ENCODE data around the gene LCK.
"Not testable (repeated sequence)": the region's sequence is repeated elsewhere in the genome, so short reads cannot be mapped to it uniquely, and the experiment has no call there.

LCK gene

DNA sequence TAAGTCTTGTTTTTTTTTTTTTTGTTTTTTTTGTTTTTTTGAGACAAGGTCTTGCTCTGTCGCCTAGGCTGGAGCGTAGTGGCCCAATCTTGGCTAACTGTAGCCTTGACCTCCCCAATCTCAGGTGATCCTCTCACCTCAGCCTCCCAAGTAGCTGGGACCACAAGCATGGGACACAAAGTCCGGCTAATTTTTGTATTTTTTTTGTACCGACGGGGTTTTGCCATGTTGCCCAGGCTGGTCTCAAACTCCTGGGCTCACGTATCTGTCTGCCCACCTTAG is 6.1 kb downstream of the LCK start:
- Histone ChIP-seq H3K4me3 (ENCODE audit: low read depth, low read length) (no peak overlapping the region), H3K9ac (ENCODE audit: low read depth, low read length) (no peak overlapping the region), H3K27me3 (ENCODE audit: control insufficient read depth, insufficient read depth, low read length) (no peaks in the 10 kb centered on the region), H3K27ac (ENCODE audit: low read depth, low read length) (no peak overlapping the region), H3K4me1 (ENCODE audit: control insufficient read depth, insufficient read depth, low read length) (no peaks in the 10 kb centered on the region), H3K36me3 (ENCODE audit: control insufficient read depth, insufficient read depth, low read length) (no peaks in the 10 kb centered on the region), H3K9me3 (ENCODE audit: control insufficient read depth, insufficient read depth, low read length) (no peaks in the 10 kb centered on the region)

DNA sequence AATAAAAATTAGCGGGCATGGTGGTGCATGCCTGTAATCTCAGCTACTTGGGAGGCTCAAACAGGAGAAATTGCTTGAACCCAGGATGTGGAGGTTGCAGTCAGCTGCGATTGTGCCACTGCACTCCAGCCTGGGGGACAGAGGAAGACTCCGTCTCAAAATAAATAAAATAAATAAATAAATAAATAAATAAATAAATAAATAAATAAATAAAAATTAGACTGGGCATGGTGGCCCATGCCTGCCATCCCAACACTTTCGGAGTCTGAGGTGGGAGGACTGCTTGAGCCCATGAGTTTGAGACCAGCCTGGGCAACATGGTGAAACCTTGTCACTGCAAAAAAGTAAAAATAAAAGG is 12.2 kb downstream of the LCK start:
- not testable (repeated sequence) for H3K9me3 ChIP-seq (ENCODE audit: control insufficient read depth, insufficient read depth, low read length); H3K4me1 ChIP-seq (ENCODE audit: control insufficient read depth, insufficient read depth, low read length); H3K27me3 ChIP-seq (ENCODE audit: control insufficient read depth, insufficient read depth, low read length); H3K9ac ChIP-seq (ENCODE audit: low read depth, low read length); H3K4me3 ChIP-seq (ENCODE audit: low read depth, low read length); H3K36me3 ChIP-seq (ENCODE audit: control insufficient read depth, insufficient read depth, low read length); H3K27ac ChIP-seq (ENCODE audit: low read depth, low read length)

DNA sequence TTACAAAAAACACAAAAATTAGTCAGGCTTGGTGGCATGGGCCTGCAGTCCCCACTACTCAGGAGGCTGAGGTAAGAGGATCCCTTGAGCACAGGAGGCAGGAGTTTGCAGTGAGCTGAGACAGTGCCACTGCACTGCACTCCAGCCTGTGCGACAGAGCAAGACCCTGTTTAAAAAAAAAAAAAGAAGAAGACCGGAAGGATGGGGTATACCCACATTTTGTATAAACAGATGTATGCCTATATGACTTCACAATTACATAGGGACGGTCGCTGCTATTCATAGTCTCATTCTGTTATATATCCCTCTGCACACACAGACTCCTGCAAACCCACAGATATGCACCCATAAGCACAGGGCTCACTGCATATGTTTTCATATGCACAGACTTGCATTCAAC is 12.7 kb downstream of the LCK start:
- H3K27me3 ChIP-seq (ENCODE audit: control insufficient read depth, insufficient read depth, low read length) = no peaks in the 10 kb centered on the region
- H3K4me1 ChIP-seq (ENCODE audit: control insufficient read depth, insufficient read depth, low read length) = 0 out of 2 replicates have a peak, but pooled peaks cover 7% of the 10 kb centered on the region
- no peaks in the 10 kb centered on the region for H3K36me3 ChIP-seq (ENCODE audit: control insufficient read depth, insufficient read depth, low read length)
- no peak overlapping the region for H3K27ac ChIP-seq (ENCODE audit: low read depth, low read length)
- no peak overlapping the region for H3K9ac ChIP-seq (ENCODE audit: low read depth, low read length)
- H3K9me3 ChIP-seq (ENCODE audit: control insufficient read depth, insufficient read depth, low read length) = no peaks in the 10 kb centered on the region
- no peak overlapping the region for H3K4me3 ChIP-seq (ENCODE audit: low read depth, low read length)

DNA sequence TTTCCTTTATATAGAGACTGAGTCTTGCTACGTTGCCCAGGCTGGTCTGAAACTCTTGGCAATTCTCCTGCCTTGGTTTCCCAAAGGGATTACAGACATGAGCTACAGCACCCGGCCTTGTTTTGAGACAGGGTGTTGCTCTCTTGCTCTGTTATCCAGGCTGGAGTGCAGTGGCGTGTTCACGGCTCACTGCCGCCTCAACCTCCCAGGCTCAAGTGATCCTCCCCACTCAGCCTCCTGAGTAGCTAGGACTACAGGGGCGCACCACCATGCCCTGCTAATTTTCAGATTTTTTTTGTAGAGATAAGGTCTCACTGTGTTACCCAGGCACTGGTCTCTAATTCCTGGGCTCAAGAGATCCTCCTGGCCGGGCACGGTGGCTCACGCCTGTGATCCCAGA is 14.8 kb downstream of the LCK start:
- Histone ChIP-seq H3K27ac (ENCODE audit: low read depth, low read length) (no peak overlapping the region), H3K27me3 (ENCODE audit: control insufficient read depth, insufficient read depth, low read length) (no peaks in the 10 kb centered on the region), H3K4me1 (ENCODE audit: control insufficient read depth, insufficient read depth, low read length) (0 out of 2 replicates have a peak, but pooled peaks cover 7% of the 10 kb centered on the region)

DNA sequence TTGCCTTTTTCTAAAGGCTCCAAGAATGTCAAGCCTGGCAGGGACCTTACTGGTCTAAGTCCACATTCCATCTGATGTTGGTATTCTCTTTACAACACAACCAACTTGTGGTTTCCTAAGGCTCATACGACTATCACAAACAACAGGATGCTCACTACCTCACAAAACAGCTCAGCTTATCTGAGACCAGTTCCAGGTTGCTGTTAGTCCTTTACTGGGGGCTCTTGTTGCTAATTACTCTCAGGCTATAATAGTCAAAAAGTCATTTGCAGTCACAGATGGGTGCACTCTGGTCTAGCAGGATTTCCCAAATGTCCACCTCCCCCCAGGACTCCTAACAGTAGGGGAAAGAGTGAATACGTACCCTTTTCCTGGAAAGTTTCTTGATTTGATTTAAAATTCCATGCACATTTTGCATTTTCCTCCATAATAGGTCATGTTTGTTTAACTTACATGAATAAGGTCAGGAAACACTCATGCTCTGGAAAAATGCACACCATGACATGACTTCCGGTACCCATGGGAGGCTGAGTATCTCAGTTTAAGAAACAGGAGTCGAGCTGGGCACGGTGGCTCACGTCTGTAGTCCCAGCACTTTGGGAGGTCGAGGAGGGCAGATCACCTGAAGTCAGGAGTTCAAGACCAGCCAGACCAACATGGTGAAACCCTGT is 16.0 kb downstream of the LCK start:
- H3K4me1 ChIP-seq (ENCODE audit: control insufficient read depth, insufficient read depth, low read length) = 0 out of 2 replicates have a peak, but pooled peaks cover 7% of the 10 kb centered on the region
- H3K9ac ChIP-seq (ENCODE audit: low read depth, low read length) = no peak overlapping the region
- H3K36me3 ChIP-seq (ENCODE audit: control insufficient read depth, insufficient read depth, low read length) = no peaks in the 10 kb centered on the region
- H3K27me3 ChIP-seq (ENCODE audit: control insufficient read depth, insufficient read depth, low read length) = no peaks in the 10 kb centered on the region
- H3K9me3 ChIP-seq (ENCODE audit: control insufficient read depth, insufficient read depth, low read length) = no peaks in the 10 kb centered on the region
- no peak overlapping the region for H3K27ac ChIP-seq (ENCODE audit: low read depth, low read length)
- H3K4me3 ChIP-seq (ENCODE audit: low read depth, low read length) = no peak overlapping the region

More for the DNA sequence above, 14.8 kb downstream of the LCK start:
- H3K9ac ChIP-seq (ENCODE audit: low read depth, low read length) = no peak overlapping the region
- H3K36me3 ChIP-seq (ENCODE audit: control insufficient read depth, insufficient read depth, low read length) = no peaks in the 10 kb centered on the region
- H3K4me3 ChIP-seq (ENCODE audit: low read depth, low read length) = no peak overlapping the region
- H3K9me3 ChIP-seq (ENCODE audit: control insufficient read depth, insufficient read depth, low read length) = no peaks in the 10 kb centered on the region

DNA sequence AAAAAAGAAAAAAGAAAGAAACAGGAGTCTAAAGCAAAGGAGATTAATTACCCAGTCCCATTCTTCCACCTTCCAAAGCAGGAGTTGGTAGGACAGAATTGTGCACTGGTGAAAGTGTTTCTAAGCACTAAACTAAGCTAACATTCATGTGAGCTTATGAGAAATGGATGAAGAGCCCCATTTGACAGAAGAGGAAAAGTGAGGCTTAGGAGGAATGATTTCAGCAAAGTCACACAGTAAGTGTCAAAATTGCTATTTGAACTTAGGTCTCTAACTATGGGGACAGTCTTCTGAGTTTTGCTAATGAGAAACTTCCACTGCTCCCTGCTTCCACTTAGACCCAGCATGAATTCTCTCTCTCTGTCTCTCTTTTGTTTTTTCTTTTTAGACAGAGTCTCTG is 18.7 kb downstream of the LCK start:
- Histone ChIP-seq H3K9ac (ENCODE audit: low read depth, low read length) (no peak overlapping the region), H3K9me3 (ENCODE audit: control insufficient read depth, insufficient read depth, low read length) (no peaks in the 10 kb centered on the region), H3K4me3 (ENCODE audit: low read depth, low read length) (no peak overlapping the region), H3K4me1 (ENCODE audit: control insufficient read depth, insufficient read depth, low read length) (peaks cover 18% of the 10 kb centered on the region), H3K27ac (ENCODE audit: low read depth, low read length) (no peak overlapping the region), H3K36me3 (ENCODE audit: control insufficient read depth, insufficient read depth, low read length) (no peaks in the 10 kb centered on the region), H3K27me3 (ENCODE audit: control insufficient read depth, insufficient read depth, low read length) (no peaks in the 10 kb centered on the region)

DNA sequence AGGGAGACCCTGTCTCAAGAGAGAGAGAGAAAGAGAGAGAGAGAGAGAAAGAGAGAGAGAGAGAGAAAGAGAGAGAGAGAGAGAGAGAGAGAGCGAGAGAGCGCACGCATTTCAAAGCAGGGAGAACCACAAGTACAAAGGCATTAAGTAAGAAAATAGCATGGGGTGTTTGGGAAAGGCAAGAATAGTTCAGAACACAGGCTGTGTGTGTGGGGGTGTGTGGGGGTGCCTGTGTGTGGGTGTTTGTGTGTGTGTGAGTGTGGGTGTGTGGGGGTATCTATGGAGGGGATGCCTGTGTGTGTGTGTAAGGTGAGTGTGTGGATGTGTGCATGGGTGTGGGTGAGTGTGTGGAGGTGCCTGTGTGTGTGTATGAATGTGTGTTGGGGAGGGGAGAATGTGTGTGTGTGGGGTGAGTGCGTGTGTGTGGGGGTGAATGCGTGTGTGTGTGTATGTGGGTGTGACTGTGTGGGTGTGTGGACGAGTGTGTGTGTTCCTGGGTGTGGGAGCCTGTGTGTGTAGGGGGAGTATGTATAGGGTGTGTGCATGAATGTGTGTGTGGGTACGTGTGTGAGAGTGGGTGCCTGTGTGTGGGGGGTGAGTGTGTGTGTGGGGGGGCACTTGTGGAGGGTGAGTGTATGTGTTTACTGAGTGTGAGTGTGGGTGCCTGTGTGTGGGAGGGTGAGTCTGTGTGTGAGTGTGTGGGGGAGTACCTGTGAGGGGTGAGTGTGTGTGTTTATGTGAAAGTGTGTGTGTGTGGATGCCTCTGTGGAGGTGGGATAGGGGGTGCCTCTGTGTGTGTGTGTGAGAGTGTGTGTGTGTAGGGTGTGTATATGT is 21.7 kb downstream of the LCK start:
- Histone ChIP-seq H3K9me3 (ENCODE audit: control insufficient read depth, insufficient read depth, low read length) (no peaks in the 10 kb centered on the region), H3K27ac (ENCODE audit: low read depth, low read length) (no peak overlapping the region), H3K36me3 (ENCODE audit: control insufficient read depth, insufficient read depth, low read length) (no peaks in the 10 kb centered on the region), H3K9ac (ENCODE audit: low read depth, low read length) (no peak overlapping the region), H3K27me3 (ENCODE audit: control insufficient read depth, insufficient read depth, low read length) (no peaks in the 10 kb centered on the region), H3K4me1 (ENCODE audit: control insufficient read depth, insufficient read depth, low read length) (peaks cover 24% of the 10 kb centered on the region), H3K4me3 (ENCODE audit: low read depth, low read length) (no peak overlapping the region)

DNA sequence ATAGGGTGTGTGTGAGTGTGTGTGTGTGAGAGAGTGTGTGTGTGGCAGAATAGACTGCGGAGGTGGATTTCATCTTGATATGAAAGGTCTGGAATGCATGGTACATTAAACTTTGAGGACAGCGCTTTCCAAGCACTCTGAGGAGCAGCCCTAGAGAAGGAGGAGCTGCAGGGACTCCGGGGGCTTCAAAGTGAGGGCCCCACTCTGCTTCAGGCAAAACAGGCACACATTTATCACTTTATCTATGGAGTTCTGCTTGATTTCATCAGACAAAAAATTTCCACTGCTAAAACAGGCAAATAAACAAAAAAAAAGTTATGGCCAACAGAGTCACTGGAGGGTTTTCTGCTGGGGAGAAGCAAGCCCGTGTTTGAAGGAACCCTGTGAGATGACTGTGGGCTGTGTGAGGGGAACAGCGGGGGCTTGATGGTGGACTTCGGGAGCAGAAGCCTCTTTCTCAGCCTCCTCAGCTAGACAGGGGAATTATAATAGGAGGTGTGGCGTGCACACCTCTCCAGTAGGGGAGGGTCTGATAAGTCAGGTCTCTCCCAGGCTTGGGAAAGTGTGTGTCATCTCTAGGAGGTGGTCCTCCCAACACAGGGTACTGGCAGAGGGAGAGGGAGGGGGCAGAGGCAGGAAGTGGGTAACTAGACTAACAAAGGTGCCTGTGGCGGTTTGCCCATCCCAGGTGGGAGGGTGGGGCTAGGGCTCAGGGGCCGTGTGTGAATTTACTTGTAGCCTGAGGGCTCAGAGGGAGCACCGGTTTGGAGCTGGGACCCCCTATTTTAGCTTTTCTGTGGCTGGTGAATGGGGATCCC is 22.5 kb downstream of the LCK start:
- Histone ChIP-seq H3K4me3 (ENCODE audit: low read depth, low read length) (peak overlapping the region; percentile 35; the same call in 1 of the 2 replicates), H3K9ac (ENCODE audit: low read depth, low read length) (peak overlapping the region; percentile 20; the same call in 1 of the 2 replicates), H3K4me1 (ENCODE audit: control insufficient read depth, insufficient read depth, low read length) (peaks cover 24% of the 10 kb centered on the region), H3K27me3 (ENCODE audit: control insufficient read depth, insufficient read depth, low read length) (no peaks in the 10 kb centered on the region), H3K36me3 (ENCODE audit: control insufficient read depth, insufficient read depth, low read length) (0 out of 2 replicates have a peak, but pooled peaks cover 2% of the 10 kb centered on the region), H3K9me3 (ENCODE audit: control insufficient read depth, insufficient read depth, low read length) (no peaks in the 10 kb centered on the region), H3K27ac (ENCODE audit: low read depth, low read length) (peak overlapping the region; percentile 71)

DNA sequence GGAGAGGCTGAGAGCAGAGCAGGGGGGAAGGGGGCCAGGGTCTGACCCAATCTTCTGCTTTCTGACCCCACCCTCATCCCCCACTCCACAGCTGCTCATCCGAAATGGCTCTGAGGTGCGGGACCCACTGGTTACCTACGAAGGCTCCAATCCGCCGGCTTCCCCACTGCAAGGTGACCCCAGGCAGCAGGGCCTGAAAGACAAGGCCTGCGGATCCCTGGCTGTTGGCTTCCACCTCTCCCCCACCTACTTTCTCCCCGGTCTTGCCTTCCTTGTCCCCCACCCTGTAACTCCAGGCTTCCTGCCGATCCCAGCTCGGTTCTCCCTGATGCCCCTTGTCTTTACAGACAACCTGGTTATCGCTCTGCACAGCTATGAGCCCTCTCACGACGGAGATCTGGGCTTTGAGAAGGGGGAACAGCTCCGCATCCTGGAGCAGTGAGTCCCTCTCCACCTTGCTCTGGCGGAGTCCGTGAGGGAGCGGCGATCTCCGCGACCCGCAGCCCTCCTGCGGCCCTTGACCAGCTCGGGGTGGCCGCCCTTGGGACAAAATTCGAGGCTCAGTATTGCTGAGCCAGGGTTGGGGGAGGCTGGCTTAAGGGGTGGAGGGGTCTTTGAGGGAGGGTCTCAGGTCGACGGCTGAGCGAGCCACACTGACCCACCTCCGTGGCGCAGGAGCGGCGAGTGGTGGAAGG is 23.7 kb downstream of the LCK start:
- Histone ChIP-seq H3K36me3 (ENCODE audit: control insufficient read depth, insufficient read depth, low read length) (peaks cover 7% of the 10 kb centered on the region; the same call in 1 of the 2 replicates), H3K9ac (ENCODE audit: low read depth, low read length) (no peak overlapping the region), H3K27ac (ENCODE audit: low read depth, low read length) (peak overlapping the region; percentile 59), H3K27me3 (ENCODE audit: control insufficient read depth, insufficient read depth, low read length) (no peaks in the 10 kb centered on the region), H3K9me3 (ENCODE audit: control insufficient read depth, insufficient read depth, low read length) (no peaks in the 10 kb centered on the region), H3K4me1 (ENCODE audit: control insufficient read depth, insufficient read depth, low read length) (peaks cover 24% of the 10 kb centered on the region), H3K4me3 (ENCODE audit: low read depth, low read length) (peak overlapping the region; percentile 43)

DNA sequence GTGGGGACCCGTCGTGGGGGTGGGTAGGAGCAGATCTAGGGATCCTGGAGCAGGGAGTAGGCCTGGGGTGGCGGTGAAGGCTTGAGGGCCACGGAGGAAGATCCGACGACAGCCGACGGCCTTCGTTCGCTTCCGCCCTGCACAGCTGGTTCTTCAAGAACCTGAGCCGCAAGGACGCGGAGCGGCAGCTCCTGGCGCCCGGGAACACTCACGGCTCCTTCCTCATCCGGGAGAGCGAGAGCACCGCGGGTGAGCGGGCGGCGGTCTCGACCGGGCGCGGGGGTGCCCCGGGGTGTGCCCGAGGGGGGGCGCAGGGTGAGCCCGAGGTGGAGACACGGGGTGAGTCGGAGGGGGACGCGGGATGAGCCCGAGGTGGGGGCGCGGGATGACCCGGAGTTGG is 24.4 kb downstream of the LCK start:
- no peak overlapping the region for H3K27ac ChIP-seq (ENCODE audit: low read depth, low read length)
- peak overlapping the region; percentile 43; the same call in 1 of the 2 replicates for H3K4me3 ChIP-seq (ENCODE audit: low read depth, low read length)
- no peaks in the 10 kb centered on the region for H3K9me3 ChIP-seq (ENCODE audit: control insufficient read depth, insufficient read depth, low read length)
- peaks cover 11% of the 10 kb centered on the region; the same call in 1 of the 2 replicates for H3K36me3 ChIP-seq (ENCODE audit: control insufficient read depth, insufficient read depth, low read length)
- H3K4me1 ChIP-seq (ENCODE audit: control insufficient read depth, insufficient read depth, low read length) = peaks cover 24% of the 10 kb centered on the region
- no peaks in the 10 kb centered on the region for H3K27me3 ChIP-seq (ENCODE audit: control insufficient read depth, insufficient read depth, low read length)
- no peak overlapping the region for H3K9ac ChIP-seq (ENCODE audit: low read depth, low read length)

Data from HUES48 (cell line).